H9 (cell line): ENCODE results near the gene CCL17. TPM values are rescaled to one million over a fixed set of nuclear protein-coding genes. Genes with fewer than 3 reads are reported as not detected.

ENCODE experiments used
- DNase-seq: peaks from one replicate; pipeline ENCODE4 v3.0.0-alpha.2; 2017
- H2AFZ ChIP-seq: one replicate; pipeline ENCODE4 v1.6.1; 2013; ENCODE audit warnings: mild to moderate bottlenecking, low read length, control low read depth, moderate library complexity
- H2AK5ac ChIP-seq: 2 replicates; pipeline ENCODE4 v1.6.1; 2013; ENCODE audit warnings: low read length, control low read depth, mixed read lengths; ENCODE audit not compliant: insufficient read length
- H2BK120ac ChIP-seq: one replicate; pipeline ENCODE4 v1.6.1; 2013; ENCODE audit warnings: low read depth, mild to moderate bottlenecking, low read length, control low read depth, inconsistent platforms; ENCODE audit not compliant: poor library complexity, severe bottlenecking
- H2BK12ac ChIP-seq: 2 replicates; pipeline ENCODE4 v1.6.1; 2013; ENCODE audit warnings: low read length, control low read depth, mixed read lengths, low read depth; ENCODE audit not compliant: insufficient read length
- H2BK15ac ChIP-seq: 2 replicates; pipeline ENCODE4 v1.6.1; 2013; ENCODE audit warnings: low read depth, low read length, control low read depth
- H2BK20ac ChIP-seq: one replicate; pipeline ENCODE4 v1.6.1; 2013; ENCODE audit warnings: low read depth, mild to moderate bottlenecking, low read length, control low read depth, inconsistent platforms; ENCODE audit not compliant: poor library complexity, severe bottlenecking
- H2BK5ac ChIP-seq: 2 replicates; pipeline ENCODE4 v1.6.1; 2013; ENCODE audit warnings: low read length, control low read depth, mixed read lengths; ENCODE audit not compliant: insufficient read length
- H3K14ac ChIP-seq: 2 replicates; pipeline ENCODE4 v1.6.1; 2013; ENCODE audit warnings: low read length, control low read depth; ENCODE audit not compliant: insufficient read depth
- H3K18ac ChIP-seq: 2 replicates; pipeline ENCODE4 v1.6.1; 2013; ENCODE audit warnings: low read depth, mild to moderate bottlenecking, mixed read lengths, low read length, control low read depth; ENCODE audit not compliant: insufficient read length
- H3K23ac ChIP-seq: 2 replicates; pipeline ENCODE4 v1.6.1; 2013; ENCODE audit warnings: low read length, control low read depth, mixed read lengths, low read depth; ENCODE audit not compliant: insufficient read length
- H3K23me2 ChIP-seq: 2 replicates; pipeline ENCODE4 v1.6.1; 2013; ENCODE audit warnings: low read depth, mild to moderate bottlenecking, mixed read lengths, low read length, control low read depth; ENCODE audit not compliant: insufficient read length, poor library complexity, severe bottlenecking
- H3K27ac ChIP-seq: 2 replicates; pipeline ENCODE4 v1.5.1; 2013; ENCODE audit warnings: low read length, control low read depth, mixed read lengths, low read depth; ENCODE audit not compliant: insufficient read length
- H3K27me3 ChIP-seq: 2 replicates; pipeline ENCODE4 v1.6.1; 2013; ENCODE audit warnings: low read length, control low read depth, inconsistent platforms; ENCODE audit not compliant: insufficient read depth
- H3K4ac ChIP-seq: 2 replicates; pipeline ENCODE4 v1.6.1; 2013; ENCODE audit warnings: low read depth, mild to moderate bottlenecking, control low read depth, inconsistent platforms, low read length, moderate library complexity
- H3K4me1 ChIP-seq: 2 replicates; pipeline ENCODE4 v1.6.1; 2013; ENCODE audit warnings: low read length, control low read depth, inconsistent platforms; ENCODE audit not compliant: insufficient read depth
- H3K4me2 ChIP-seq: 2 replicates; pipeline ENCODE4 v1.6.1; 2013; ENCODE audit warnings: low read length, control low read depth, mixed read lengths; ENCODE audit not compliant: insufficient read length, insufficient read depth
- H3K56ac ChIP-seq: 2 replicates; pipeline ENCODE4 v1.6.1; 2013; ENCODE audit warnings: low read depth, mild to moderate bottlenecking, mixed read lengths, low read length, control low read depth; ENCODE audit not compliant: insufficient read length
- H3K79me1 ChIP-seq: 2 replicates; pipeline ENCODE4 v1.6.1; 2013; ENCODE audit warnings: low read depth, mild to moderate bottlenecking, moderate library complexity, low read length, control low read depth, inconsistent platforms; ENCODE audit not compliant: insufficient read depth, poor library complexity, severe bottlenecking
- H3K79me2 ChIP-seq: 2 replicates; pipeline ENCODE4 v1.6.1; 2013; ENCODE audit warnings: low read length, control low read depth, inconsistent platforms; ENCODE audit not compliant: insufficient read depth
- H3K9ac ChIP-seq: 2 replicates; pipeline ENCODE4 v1.6.1; 2013; ENCODE audit warnings: low read length, control low read depth, mixed read lengths; ENCODE audit not compliant: insufficient read length; ENCODE audit errors: extremely low read depth
- H3K9me3 ChIP-seq: one replicate; pipeline ENCODE4 v1.6.1; 2013; ENCODE audit warnings: low read depth, low read length, inconsistent platforms; ENCODE audit not compliant: control insufficient read depth
- H3T11ph ChIP-seq: one replicate; pipeline ENCODE4 v1.6.1; 2013; ENCODE audit warnings: mild to moderate bottlenecking, low read length, control low read depth, inconsistent platforms
- H4K20me1 ChIP-seq: one replicate; pipeline ENCODE4 v1.6.1; 2013; ENCODE audit not compliant: control insufficient read depth, insufficient read length, insufficient read depth
- H4K5ac ChIP-seq: 2 replicates; pipeline ENCODE4 v1.6.1; 2013; ENCODE audit warnings: low read depth, mild to moderate bottlenecking, mixed read lengths, low read length, control low read depth; ENCODE audit not compliant: insufficient read length
- H4K8ac ChIP-seq: replicated peaks from 2 replicates; pipeline ENCODE4 v1.6.1; 2013; ENCODE audit warnings: low read length, control low read depth, mixed read lengths, low read depth; ENCODE audit not compliant: insufficient read length
- H4K91ac ChIP-seq: 2 replicates; pipeline ENCODE4 v1.6.1; 2013; ENCODE audit warnings: low read depth, mild to moderate bottlenecking, moderate library complexity, mixed read lengths, low read length, control low read depth; ENCODE audit not compliant: insufficient read length
- H3K27ac Mint-ChIP-seq, 3 experiments: 2 replicates in 2 of 3; 3 replicates in 1 of 3; pipeline ENCODE4 v1.8.0; 2020 to 2021; ENCODE audit warnings: mixed read lengths in 3 of 3, mild to moderate bottlenecking in 1 of 3, moderate library complexity in 1 of 3
- H3K27me3 Mint-ChIP-seq: 2 replicates; pipeline ENCODE4 v1.8.0; 2021; ENCODE audit warnings: low read depth, mild to moderate bottlenecking, moderate library complexity, mixed read lengths
- H3K36me3 Mint-ChIP-seq, 3 experiments: 2 replicates in 2 of 3; 3 replicates in 1 of 3; pipeline ENCODE4 v1.8.0; 2020 to 2021; ENCODE audit warnings: low read depth in 3 of 3, mixed read lengths in 3 of 3; ENCODE audit not compliant: insufficient read depth in 1 of 3
- H3K4me1 Mint-ChIP-seq, 2 experiments: 2 replicates each; pipeline ENCODE4 v1.8.0; 2020; ENCODE audit warnings: mixed read lengths in 2 of 2
- H3K4me3 Mint-ChIP-seq, 2 experiments: 2 replicates in 1 of 2; 3 replicates in 1 of 2; pipeline ENCODE4 v1.8.0; 2020 to 2021; ENCODE audit warnings: mild to moderate bottlenecking in 2 of 2, mixed read lengths in 2 of 2, moderate library complexity in 1 of 2
- H3K9me3 Mint-ChIP-seq, 2 experiments: 2 replicates in 1 of 2; 3 replicates in 1 of 2; pipeline ENCODE4 v1.8.0; 2020; ENCODE audit warnings: mild to moderate bottlenecking in 2 of 2, mixed read lengths in 2 of 2, moderate library complexity in 1 of 2
- WGBS: extraction: QIAGEN DNeasy Blood & Tissue Kit; methylation state at CpG from one replicate; pipeline ENCODE4 v1.1.7; 2013; ENCODE audit warnings: missing lambda C conversion rate, low lambda C conversion rate, mixed read lengths; ENCODE audit not compliant: insufficient read length; ENCODE audit errors: extremely low coverage; 5-methylcytosine and 5-hydroxymethylcytosine counted together
- total RNA-seq: library from RNA; stranded (reverse); gene quantifications from 2 replicates; pipeline ENCODE4 v1.2.1, GENCODE V29; 2021
- TF ChIP-seq, protein P1 (sequence below): fragments of 200-600 bp; sonication (generic); conservative IDR thresholded peaks from 3 replicates; pipeline ENCODE4 v1.8.0; 2021; ENCODE audit warnings: antibody characterized with exemption, mild to moderate bottlenecking

CCL17 gene
- total RNA-seq, 1 experiment from 2014 or later, result not detected

DNA sequence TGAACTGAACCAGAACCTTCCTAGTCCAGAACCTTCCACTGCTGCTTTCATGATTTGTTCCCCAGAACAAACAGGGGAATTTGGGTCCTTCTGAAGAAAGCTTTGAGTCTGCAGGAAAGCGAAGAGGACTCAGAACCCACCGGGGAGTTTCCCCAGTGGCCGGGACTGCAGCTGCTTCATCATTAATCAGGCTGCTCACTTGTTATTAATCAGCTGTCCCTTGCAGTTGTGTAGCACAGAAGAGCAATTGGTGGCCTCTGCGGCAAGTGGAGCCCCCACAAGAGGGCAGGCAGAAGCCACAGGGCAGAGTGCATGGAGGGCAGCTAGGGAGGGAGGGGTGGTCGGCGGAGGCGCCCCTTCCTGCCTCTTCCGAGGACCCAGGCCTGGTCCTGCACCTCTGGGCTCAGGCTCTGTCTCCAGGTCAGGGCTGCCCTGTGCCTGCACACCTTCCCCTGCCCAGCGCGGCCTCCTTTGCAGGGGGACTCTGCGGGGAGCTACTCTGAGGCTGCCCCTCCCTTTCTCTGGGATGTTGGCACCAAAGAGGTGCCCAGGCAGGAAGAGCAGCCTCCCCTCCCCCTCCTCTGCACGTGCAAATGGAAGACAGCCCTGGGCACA is 6.9 kb downstream of the CCL17 start:
- H2BK5ac ChIP-seq, result no peak overlapping the region
- no peaks in the 10 kb centered on the region for H3K9me3 ChIP-seq
- no peak overlapping the region for H3K56ac ChIP-seq
- no peak overlapping the region for H2BK20ac ChIP-seq
- H3K79me2 ChIP-seq, result no peaks in the 10 kb centered on the region
- no peaks in the 10 kb centered on the region for H3K4me1 ChIP-seq
- no peak overlapping the region for H3K23ac ChIP-seq
- H3K18ac ChIP-seq, result no peak overlapping the region
- Mint-ChIP-seq H3K4me1 (peaks cover 2 to 8% of the 10 kb centered on the region in 2 experiments; a peak in 2 of 4 replicates), H3K9me3 (no peaks in the 10 kb centered on the region), H3K27me3 (peaks cover 1% of the 10 kb centered on the region), H3K27ac (no peak overlapping the region), H3K4me3 (no peak overlapping the region), H3K36me3 (no peaks in the 10 kb centered on the region)
- H4K91ac ChIP-seq, result no peak overlapping the region
- no peaks in the 10 kb centered on the region for H3K27me3 ChIP-seq
- H4K5ac ChIP-seq, result no peak overlapping the region
- H3K4ac ChIP-seq, result no peak overlapping the region
- no peak overlapping the region for H2BK120ac ChIP-seq
- no peaks in the 10 kb centered on the region for H4K20me1 ChIP-seq
- no peak overlapping the region for H3T11ph ChIP-seq
- DNase-seq, result no peak
- H3K4me2 ChIP-seq, result no peak overlapping the region
- no peak overlapping the region for H2BK15ac ChIP-seq
- H4K8ac ChIP-seq, result no peak overlapping the region
- H2BK12ac ChIP-seq, result no peak overlapping the region
- peaks cover under 1% of the 10 kb centered on the region for H3K23me2 ChIP-seq
- no peak overlapping the region for H2AFZ ChIP-seq
- H3K79me1 ChIP-seq, result no peaks in the 10 kb centered on the region
- H3K14ac ChIP-seq, result no peak overlapping the region; the same call in 1 of the 2 replicates
- H2AK5ac ChIP-seq, result no peak overlapping the region
- no peak overlapping the region for H3K27ac ChIP-seq
- no CpG with 5 or more reads among the region's 12 CpGs for WGBS
- TF ChIP-seq, protein P1, sequence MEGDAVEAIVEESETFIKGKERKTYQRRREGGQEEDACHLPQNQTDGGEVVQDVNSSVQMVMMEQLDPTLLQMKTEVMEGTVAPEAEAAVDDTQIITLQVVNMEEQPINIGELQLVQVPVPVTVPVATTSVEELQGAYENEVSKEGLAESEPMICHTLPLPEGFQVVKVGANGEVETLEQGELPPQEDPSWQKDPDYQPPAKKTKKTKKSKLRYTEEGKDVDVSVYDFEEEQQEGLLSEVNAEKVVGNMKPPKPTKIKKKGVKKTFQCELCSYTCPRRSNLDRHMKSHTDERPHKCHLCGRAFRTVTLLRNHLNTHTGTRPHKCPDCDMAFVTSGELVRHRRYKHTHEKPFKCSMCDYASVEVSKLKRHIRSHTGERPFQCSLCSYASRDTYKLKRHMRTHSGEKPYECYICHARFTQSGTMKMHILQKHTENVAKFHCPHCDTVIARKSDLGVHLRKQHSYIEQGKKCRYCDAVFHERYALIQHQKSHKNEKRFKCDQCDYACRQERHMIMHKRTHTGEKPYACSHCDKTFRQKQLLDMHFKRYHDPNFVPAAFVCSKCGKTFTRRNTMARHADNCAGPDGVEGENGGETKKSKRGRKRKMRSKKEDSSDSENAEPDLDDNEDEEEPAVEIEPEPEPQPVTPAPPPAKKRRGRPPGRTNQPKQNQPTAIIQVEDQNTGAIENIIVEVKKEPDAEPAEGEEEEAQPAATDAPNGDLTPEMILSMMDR, result no peak
- no peak overlapping the region for H3K9ac ChIP-seq
